ENCODE results near the gene PRORP.

PRORP gene

DNA sequence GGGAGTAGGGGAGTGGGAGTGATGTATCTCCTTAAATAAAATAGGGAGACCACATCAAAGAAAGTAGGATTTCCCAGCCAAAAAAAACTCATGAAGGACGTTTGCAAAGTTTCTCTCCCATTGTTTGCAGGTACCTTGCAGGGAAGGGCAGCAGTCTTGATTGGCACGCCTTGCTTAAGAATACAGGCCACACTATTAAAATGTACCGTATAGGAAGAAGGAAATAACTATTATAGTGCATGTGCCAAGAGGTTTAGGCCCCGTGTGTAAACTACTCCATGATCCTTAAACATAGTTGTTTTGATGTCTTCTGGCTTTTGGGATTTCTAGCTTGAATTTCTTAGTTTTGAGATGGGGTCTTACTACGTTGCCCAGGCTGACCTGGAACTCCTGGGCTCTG, 42.5 kb downstream of the PRORP start:
- Histone ChIP-seq H3K9me3 (no peaks in the 10 kb centered on the region), H3K4me1 (peaks cover 4% of the 10 kb centered on the region; the same call in 1 of the 2 replicates), H3K4me3 (ENCODE audit: low read depth, low read length) (no peak overlapping the region), H3K36me3 (peaks cover 3% of the 10 kb centered on the region; the same call in 1 of the 2 replicates), H3K27me3 (no peaks in the 10 kb centered on the region)
- no peak for DNase-seq
- TF ChIP-seq, protein P1, sequence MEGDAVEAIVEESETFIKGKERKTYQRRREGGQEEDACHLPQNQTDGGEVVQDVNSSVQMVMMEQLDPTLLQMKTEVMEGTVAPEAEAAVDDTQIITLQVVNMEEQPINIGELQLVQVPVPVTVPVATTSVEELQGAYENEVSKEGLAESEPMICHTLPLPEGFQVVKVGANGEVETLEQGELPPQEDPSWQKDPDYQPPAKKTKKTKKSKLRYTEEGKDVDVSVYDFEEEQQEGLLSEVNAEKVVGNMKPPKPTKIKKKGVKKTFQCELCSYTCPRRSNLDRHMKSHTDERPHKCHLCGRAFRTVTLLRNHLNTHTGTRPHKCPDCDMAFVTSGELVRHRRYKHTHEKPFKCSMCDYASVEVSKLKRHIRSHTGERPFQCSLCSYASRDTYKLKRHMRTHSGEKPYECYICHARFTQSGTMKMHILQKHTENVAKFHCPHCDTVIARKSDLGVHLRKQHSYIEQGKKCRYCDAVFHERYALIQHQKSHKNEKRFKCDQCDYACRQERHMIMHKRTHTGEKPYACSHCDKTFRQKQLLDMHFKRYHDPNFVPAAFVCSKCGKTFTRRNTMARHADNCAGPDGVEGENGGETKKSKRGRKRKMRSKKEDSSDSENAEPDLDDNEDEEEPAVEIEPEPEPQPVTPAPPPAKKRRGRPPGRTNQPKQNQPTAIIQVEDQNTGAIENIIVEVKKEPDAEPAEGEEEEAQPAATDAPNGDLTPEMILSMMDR (IDR thresholded peaks at IDR 0.05; ENCODE audit: low read depth, low read length), result no peak

DNA sequence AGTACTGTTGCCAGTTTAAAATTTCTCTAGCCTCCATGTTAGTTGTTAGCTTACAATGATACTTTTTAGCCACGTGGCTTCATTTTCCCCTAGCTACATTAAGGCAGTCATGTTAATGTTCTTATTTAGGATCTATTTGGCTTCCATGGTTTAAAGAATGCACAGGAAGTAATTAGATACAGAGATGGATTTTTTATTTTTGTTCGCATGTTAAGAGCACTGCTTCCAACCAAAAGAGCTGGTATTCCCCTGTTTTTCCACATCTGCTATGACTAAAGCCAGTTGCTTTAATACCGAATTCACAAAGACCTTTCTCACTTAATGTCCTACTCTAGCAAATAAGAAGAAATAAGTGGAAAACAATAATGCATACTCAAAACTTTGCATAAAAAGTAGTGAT, 45.1 kb downstream of the PRORP start:
- Histone ChIP-seq H3K36me3 (peaks cover 3% of the 10 kb centered on the region), H3K4me3 (ENCODE audit: low read depth, low read length) (no peak overlapping the region), H3K4me1 (no peaks in the 10 kb centered on the region), H3K9me3 (no peaks in the 10 kb centered on the region), H3K27me3 (no peaks in the 10 kb centered on the region)
- no peak for DNase-seq
- TF ChIP-seq, protein P1 (IDR thresholded peaks at IDR 0.05; ENCODE audit: low read depth, low read length), result no peak

All from BE2C (cell line).